Pulmonary artery endothelial cell (primary cell): Measurements from ENCODE around the gene CYLC2. TPM values are rescaled to one million over a fixed set of nuclear protein-coding genes. Genes with fewer than 3 reads are reported as not detected.

Experiments used
- DNase-seq: peaks from one replicate; pipeline ENCODE4 v3.0.0-alpha.2; 2011; ENCODE audit warnings: low read depth, low spot score
- total RNA-seq: library from RNA; depleted of rRNA; stranded (reverse); fragments of >200 nt; gene quantifications from 2 replicates; pipeline ENCODE4 v1.2.3, GENCODE V29; 2014

CYLC2 gene
- not detected in 2 replicates for total RNA-seq

- DNase-seq, result no peak
Observed at GRCh38 chr9:102995033-102995432, at the start of gene CYLC2. TSS of gene CYLC2 (plus strand) at chr9:102995333. CDS start at chr9:102995381, 48 bp downstream.

DNA sequence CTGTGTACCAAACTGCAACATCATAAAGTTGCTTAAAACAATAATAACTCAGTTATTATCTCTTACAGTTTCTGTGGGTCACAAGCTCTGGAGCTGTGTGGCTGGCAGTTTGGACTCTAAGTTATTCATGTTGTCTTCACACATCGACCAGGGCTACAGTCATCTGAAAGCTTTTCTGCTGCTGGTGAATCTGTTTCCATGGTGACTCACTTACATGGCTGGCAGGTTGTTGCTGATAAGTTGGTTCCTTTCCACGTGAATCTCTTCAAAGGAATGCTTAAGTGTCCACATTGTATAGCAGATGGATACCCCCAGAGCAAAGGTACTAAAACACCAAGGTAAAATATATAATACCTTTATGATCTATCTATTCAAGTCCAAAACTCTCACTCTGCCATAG is 44.8 kb upstream of the CYLC2 start:
- no peak for DNase-seq

DNA sequence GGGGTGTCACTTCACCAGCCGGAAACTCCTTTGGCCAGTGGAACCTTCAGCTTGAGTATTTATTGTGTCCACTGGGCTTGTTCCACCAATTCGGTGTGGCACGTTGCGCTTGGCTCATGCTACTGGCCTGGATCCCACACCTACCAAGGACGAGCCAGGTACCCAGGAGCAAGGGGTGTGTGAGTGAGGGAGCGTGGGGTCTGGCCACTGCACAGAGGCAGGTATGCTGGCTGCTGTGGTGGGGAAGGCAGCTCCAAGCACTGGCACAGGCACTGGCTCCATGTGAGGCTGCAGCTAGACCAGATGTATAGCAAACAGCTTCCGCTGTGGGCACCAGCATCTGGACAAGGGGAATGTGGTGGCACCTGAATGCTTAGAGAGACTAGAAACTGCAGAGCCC is 28.1 kb upstream of the CYLC2 start:
- DNase-seq, result no peak

GRCh38 chr9:102967979-102968378 is 27.2 kb upstream of the CYLC2 start:
- DNase-seq, result no peak

- DNase-seq, result no peak
Observed at GRCh38 chr9:102972780-102973179, 22.4 kb upstream of the CYLC2 start.

DNA sequence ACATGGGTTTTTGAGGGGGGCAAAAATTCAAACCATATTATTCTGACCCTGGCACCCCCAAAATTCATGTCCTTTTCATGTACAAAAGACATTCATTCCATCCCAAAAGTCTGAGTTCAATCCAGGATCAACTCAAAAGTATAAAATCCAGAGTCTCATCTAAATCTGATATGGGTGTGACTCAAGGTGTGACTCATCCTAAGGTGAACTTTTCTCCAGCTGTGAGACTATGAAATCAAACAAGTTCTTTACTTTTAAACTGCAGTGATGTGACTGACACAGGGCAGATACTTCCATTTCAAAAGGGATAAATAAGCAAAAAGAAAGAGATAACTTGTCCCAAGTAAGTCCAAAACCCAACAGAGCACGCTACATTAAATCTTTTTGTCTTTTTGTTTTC is 20.6 kb upstream of the CYLC2 start:
- no peak for DNase-seq

GRCh38 chr9:102975251-102975650 is 19.9 kb upstream of the CYLC2 start:
- DNase-seq, result no peak

GRCh38 chr9:102985162-102985895 is 9.8 kb upstream of the CYLC2 start:
- DNase-seq, result no peak

GRCh38 chr9:102986425-102986824 is 8.7 kb upstream of the CYLC2 start:
- DNase-seq, result no peak

DNA sequence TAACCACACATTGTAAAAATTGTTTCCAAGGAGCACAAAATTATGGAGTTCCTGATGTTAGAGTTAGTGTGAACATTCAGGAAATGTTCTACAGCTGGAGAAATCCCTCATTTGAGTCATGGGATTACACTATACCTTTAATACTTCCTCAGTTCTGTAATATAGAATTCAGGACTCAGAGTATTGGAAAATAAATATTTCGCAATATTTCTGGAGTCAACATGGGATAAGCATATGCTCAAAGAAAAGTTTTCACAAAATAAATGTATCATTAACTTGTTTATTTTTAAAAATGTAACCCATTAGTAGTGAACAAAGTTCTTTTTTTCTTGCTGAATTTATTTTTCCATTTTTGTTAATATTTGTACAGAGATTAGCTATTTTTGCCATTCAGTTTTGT is 8.6 kb downstream of the CYLC2 start:
- no peak for DNase-seq

DNA sequence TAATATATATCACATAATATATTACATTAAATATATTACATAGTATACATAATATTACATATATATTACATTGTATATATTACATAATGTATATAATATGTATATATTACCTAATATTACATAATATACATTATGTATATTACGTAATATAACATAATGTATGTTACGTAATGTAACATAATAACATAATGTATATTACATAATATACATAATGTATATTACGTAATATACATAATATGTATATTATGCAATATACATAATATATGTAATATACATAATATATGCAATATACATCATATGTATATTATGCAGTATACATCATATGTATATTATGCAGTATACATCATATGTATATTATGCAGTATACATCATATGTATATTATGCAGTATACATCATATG is 19.1 kb downstream of the CYLC2 start:
- DNase-seq, result no peak

GRCh38 chr9:103025796-103026195 is 30.7 kb downstream of the CYLC2 start:
- no peak for DNase-seq

GRCh38 chr9:103037508-103038477 is 42.7 kb downstream of the CYLC2 start:
- DNase-seq, result no peak

DNA sequence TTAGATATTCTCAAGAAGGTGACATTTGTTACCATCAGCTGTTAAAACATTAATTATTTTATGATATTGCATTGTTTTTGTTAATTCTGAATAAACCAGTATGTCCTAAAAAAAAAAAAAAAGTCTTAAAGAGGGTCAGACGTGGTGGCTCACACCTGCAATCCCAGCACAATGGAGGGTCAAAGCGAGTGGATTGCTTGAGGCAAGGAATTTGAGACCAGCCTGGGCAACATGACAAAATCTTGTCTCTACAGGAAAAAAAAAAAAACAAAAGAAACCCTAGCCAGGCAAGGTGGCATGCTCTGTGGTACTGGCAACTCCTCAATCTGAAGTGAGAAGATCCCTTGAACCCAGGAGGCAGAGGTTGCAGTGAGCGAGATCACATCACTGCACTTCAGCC is 46.8 kb downstream of the CYLC2 start:
- no peak for DNase-seq
